HG02678 (cell line): ENCODE data around the gene DCAF7.

ENCODE experiments used
- ATAC-seq: cut with Tn5 transposase; IDR thresholded peaks from one replicate; pipeline ENCODE4 v1.9.1; 2021; ENCODE audit warnings: mild to moderate bottlenecking, moderate library complexity; ENCODE audit not compliant: unreplicated experiment

Gene DCAF7

GRCh38 chr17:63623786-63624530, 73.7 kb downstream of the DCAF7 start:
- no peak for ATAC-seq

DNA sequence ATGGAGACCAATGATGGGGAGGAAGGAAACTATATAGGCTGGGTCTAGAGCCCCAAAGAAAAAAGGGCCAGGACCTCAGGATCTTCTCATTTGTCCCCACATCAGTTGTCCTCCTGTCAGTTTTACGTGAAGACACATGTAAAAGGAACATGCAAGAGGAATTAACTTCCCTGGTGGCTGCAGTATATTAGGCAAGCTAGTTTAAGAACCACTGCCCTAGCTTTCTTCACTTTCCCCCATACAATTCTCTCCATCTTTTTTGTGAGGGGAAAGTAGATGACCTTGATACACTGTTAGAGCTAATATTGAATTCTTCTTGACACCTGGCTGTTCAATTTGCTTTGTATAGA, 74.2 kb downstream of the DCAF7 start:
- no peak for ATAC-seq

- no peak for ATAC-seq
Measured at GRCh38 chr17:63626551-63627180, 76.4 kb downstream of the DCAF7 start.

DNA sequence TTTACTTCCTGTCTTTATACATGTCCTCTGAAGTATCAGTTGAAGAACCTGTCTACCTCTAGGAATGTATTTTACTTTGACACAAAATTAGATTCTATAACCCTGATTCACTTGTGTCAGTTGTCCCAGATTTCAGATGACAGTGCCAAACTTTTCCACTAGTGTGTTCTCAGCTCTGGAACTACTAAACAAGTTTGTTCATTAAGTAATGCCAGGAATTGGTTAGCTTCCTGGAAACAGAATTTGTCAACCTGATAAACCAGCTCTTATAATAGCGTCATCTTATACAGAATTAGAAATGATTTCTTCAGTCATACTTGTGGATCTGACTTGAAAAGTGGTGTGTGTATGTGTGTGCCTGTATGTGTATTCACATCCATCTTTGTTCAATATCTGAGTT, 79.3 kb downstream of the DCAF7 start:
- ATAC-seq = no peak

DNA sequence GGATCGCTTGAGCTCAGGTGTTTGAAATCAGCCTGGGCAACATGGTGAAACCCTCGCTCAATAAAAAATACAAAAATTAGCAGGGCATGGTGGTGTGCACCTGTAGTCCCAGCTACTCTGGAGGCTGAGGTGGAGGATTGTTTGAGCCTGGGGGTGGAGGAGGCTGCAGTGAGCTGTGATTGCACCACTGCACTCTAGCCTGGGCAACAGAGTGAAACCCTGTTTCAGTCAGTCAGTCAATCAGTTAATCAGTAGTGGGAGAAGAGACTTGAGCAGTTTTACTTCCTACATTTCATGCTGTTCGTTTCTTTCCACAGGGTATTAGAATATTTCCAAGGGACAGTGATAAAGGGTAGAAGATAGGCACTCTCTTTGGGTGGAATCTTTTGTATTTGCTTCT, 80.8 kb downstream of the DCAF7 start:
- ATAC-seq = no peak

GRCh38 chr17:63631626-63632025, 81.3 kb downstream of the DCAF7 start:
- no peak for ATAC-seq

- no peak for ATAC-seq
Measured at GRCh38 chr17:63633742-63634141, 83.5 kb downstream of the DCAF7 start.

DNA sequence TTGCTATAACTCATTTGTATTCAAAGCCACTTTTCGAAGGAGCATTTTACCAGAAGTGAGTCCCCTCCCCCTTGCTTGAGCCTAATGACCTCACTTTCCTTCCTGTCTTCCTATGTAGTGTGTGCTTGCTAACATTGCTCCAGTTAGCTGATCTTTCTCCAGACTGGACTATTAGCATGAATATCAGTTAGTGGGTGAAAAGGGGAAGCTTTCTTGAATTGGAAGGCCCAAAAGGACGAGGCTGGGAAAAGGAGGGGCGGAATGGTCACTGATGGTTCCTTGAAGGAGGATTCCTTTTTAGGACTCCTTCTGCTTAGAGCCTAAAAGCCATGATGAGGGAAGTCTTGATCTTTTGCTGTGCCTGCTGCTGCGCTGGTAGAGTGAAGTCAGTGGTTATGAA, 83.9 kb downstream of the DCAF7 start:
- no peak for ATAC-seq

DNA sequence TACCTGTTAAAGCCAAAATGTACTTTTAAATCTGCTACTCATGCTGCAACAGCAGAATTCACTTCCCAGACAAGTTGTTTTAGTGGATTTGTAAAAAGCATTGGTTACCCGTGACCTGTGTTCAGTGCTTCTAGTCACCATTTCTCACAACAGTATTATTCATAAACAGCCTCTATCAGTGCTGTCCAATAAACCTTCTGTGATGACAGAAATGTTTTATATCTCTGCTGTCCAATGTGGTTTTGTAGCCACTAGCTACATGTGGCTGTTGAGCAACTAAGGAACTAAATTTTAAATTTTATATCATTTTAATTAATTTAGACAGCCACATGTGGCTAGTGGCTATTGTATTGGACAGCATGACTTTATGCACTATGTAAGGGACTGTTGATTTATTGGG, 84.5 kb downstream of the DCAF7 start:
- ATAC-seq = no peak

DNA sequence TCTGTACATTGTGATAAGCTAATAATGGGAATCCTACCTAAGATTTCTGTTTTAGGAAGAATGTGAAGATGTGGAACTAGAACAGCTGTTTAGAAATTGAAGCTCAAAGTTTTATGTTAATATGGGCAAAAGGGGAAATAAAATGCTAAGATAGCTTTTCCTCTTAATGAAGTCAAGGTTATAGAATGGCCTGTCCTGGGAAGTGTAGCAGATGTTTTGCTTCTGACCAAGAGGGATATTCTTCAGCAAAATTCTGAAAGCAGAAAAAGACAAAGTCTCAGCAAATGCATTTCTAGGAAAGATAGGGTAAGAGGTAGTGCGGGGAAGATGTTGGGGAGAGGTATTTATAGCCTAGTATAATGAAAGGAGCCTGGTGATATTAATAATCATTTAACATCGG, 85.0 kb downstream of the DCAF7 start:
- no peak for ATAC-seq

DNA sequence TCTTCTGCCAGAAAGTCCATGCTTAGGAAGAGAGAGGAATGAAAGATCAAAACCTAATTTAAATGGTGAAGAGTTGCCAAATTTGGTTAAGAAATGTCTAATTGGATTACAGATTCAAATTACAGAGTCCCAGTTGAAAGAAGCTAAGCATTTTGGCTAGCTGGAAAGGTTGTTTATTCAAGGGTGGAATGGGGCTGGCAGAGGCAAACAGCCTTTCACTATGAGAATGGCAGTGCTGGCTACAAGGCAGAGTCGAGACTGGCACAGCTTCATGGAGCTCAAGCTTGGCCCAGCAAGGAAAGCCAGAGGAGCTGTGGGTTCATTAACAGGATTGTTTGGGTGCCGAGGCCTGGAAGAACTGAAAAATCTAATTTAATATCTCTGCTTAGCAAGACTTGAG, 85.5 kb downstream of the DCAF7 start:
- no peak for ATAC-seq

GRCh38 chr17:63639125-63639524, 88.8 kb downstream of the DCAF7 start:
- ATAC-seq = no peak

GRCh38 chr17:63640038-63640437, 89.8 kb downstream of the DCAF7 start:
- no peak for ATAC-seq

- ATAC-seq = no peak
Measured at GRCh38 chr17:63641692-63642448, 91.6 kb downstream of the DCAF7 start.
